PC-3 (cell line): ENCODE measurements around the gene LPCAT1. TPM values are rescaled to one million over a fixed set of nuclear protein-coding genes. Genes with fewer than 3 reads are reported as not detected.

ENCODE experiments used
- ATAC-seq: fragments of 200-7000 bp; cut with Tn5 transposase; 2 replicates; pipeline ENCODE4 v1.9.1; 2020; ENCODE audit warnings: mild to moderate bottlenecking, moderate library complexity
- BruUV-seq: library from RNA; stranded (reverse); fragments of 400-500 nt; replicated peaks from 2 replicates; lab custom pipeline; 2021; lab: Mats Ljungman, UMichigan
- CTCF ChIA-PET: fragments of 300-600 bp; sonication (Branson Sonifier 250); formaldehyde crosslinking; loops from one replicate; lab custom pipeline; 2022; ENCODE audit warnings: antibody characterized with exemption; lab: Charles Lee
- POLR2A ChIA-PET: fragments of 300-600 bp; sonication (Branson Sonifier 250); formaldehyde crosslinking; loops from one replicate; lab custom pipeline; 2022; ENCODE audit warnings: antibody characterized with exemption; ENCODE audit not compliant: unreplicated experiment; lab: Charles Lee
- DNase-seq: peaks from one replicate; pipeline ENCODE4 v3.0.0-alpha.2; 2015
- H2AFZ ChIP-seq: fragments of 300-600 bp; sonication (generic); 2 replicates; pipeline ENCODE4 v1.6.0; 2016; ENCODE audit warnings: antibody characterized with exemption, low read length
- H3F3A ChIP-seq: fragments of 300-600 bp; sonication (generic); one replicate; pipeline ENCODE4 v1.6.0; 2017; ENCODE audit warnings: antibody characterized with exemption, low read length, control low read depth, mild to moderate bottlenecking; ENCODE audit not compliant: unreplicated experiment
- H3K27ac ChIP-seq: fragments of 300-600 bp; sonication (generic); 2 replicates; pipeline ENCODE4 v1.5.1; 2016; ENCODE audit warnings: mild to moderate bottlenecking, low read length
- H3K27me3 ChIP-seq: fragments of 300-600 bp; sonication (generic); 2 replicates; pipeline ENCODE4 v1.6.1; 2016; ENCODE audit warnings: low read length, mixed read lengths
- H3K36me3 ChIP-seq: fragments of 300-600 bp; sonication (generic); 2 replicates; pipeline ENCODE4 v1.6.1; 2016; ENCODE audit warnings: low read depth, mixed run types, low read length, mixed read lengths
- H3K4me1 ChIP-seq: fragments of 300-600 bp; sonication (generic); 2 replicates; pipeline ENCODE4 v1.5.1; 2016; ENCODE audit warnings: low read length; ENCODE audit not compliant: insufficient read depth
- H3K4me2 ChIP-seq: fragments of 300-600 bp; sonication (generic); 2 replicates; pipeline ENCODE4 v1.6.0; 2016; ENCODE audit warnings: low read length
- H3K4me3 ChIP-seq: fragments of 300-600 bp; sonication (generic); 2 replicates; pipeline ENCODE4 v1.5.1; 2016; ENCODE audit warnings: mild to moderate bottlenecking, low read length, mixed read lengths
- H3K79me2 ChIP-seq: fragments of 300-600 bp; sonication (generic); 2 replicates; pipeline ENCODE4 v1.6.1; 2017; ENCODE audit warnings: low read length, mixed read lengths
- H3K9ac ChIP-seq: fragments of 300-600 bp; sonication (generic); 2 replicates; pipeline ENCODE4 v1.6.0; 2016; ENCODE audit warnings: mild to moderate bottlenecking, low read length
- H3K9me2 ChIP-seq: fragments of 300-600 bp; sonication (generic); replicated peaks from 2 replicates; pipeline ENCODE4 v1.6.1; 2016; ENCODE audit warnings: mixed run types, low read length, mixed read lengths
- H3K9me3 ChIP-seq: fragments of 300-600 bp; sonication (generic); 2 replicates; pipeline ENCODE4 v1.6.1; 2016; ENCODE audit warnings: low read length, mixed read lengths
- H4K20me1 ChIP-seq: fragments of 300-600 bp; sonication (generic); 2 replicates; pipeline ENCODE4 v1.6.1; 2016; ENCODE audit warnings: low read length, mixed read lengths
- CTCF ChIP-seq: fragments of 300-600 bp; sonication (generic); conservative IDR thresholded peaks from 2 replicates; pipeline ENCODE4 v1.5.1; 2017; ENCODE audit warnings: antibody characterized with exemption, low read depth, mild to moderate bottlenecking, low read length
- EZH2 ChIP-seq: fragments of 300-600 bp; sonication (generic); IDR thresholded peaks from one replicate; pipeline ENCODE4 v1.6.1; 2017; ENCODE audit warnings: antibody characterized with exemption, mild to moderate bottlenecking, low read length; ENCODE audit not compliant: unreplicated experiment
- EZH2phosphoT487 ChIP-seq: fragments of 300-600 bp; sonication (generic); IDR thresholded peaks from 2 replicates; pipeline ENCODE4 v1.6.1; 2018; ENCODE audit warnings: mild to moderate bottlenecking, antibody characterized with exemption, low read length, borderline replicate concordance
- intact Hi-C: fragments of 100-400 bp; cut with micrococcal nuclease; formaldehyde crosslinking; loops from 2 replicates; pipeline ENCODE4 v1.9.0; 2023
- total RNA-seq: library from RNA; depleted of rRNA; stranded (reverse); fragments of >200 nt; gene quantifications from 2 replicates; pipeline ENCODE4 v1.2.3, GENCODE V29; 2014

The LPCAT1 gene
- total RNA-seq, 1 experiment from 2014 or later, result 121 TPM

- Histone ChIP-seq H3K79me2 (no peaks in the 10 kb centered on the region), H3K9me2 (no peaks in the 10 kb centered on the region), H3K9me3 (no peaks in the 10 kb centered on the region), H3K9ac (no peak overlapping the region), H2AFZ (no peak overlapping the region), H3K27ac (no peak overlapping the region), H3K4me3 (no peak overlapping the region), H3K4me1 (no peaks in the 10 kb centered on the region), H3F3A (no peaks in the 10 kb centered on the region), H3K27me3 (no peaks in the 10 kb centered on the region; the same call in 1 of the 2 replicates), H3K4me2 (no peak overlapping the region), H4K20me1 (no peaks in the 10 kb centered on the region), H3K36me3 (no peaks in the 10 kb centered on the region)
- ChIA-PET POLR2A (no interaction called here), CTCF (no interaction called here)
- ATAC-seq (peak; percentile 33), DNase-seq (peak; percentile 48)
- intact Hi-C loops, result no loop called here
- BruUV-seq, result no TSS peak
- no peak for TF ChIP-seq CTCF
- TF ChIP-seq EZH2, result no peak
- TF ChIP-seq EZH2phosphoT487, result no peak
Measured at GRCh38 chr5:1429496-1429895, 94.3 kb downstream of the LPCAT1 start.

- H3K9me3 ChIP-seq, result no peaks in the 10 kb centered on the region
- no TSS peak for BruUV-seq
- H3K27me3 ChIP-seq, result no peaks in the 10 kb centered on the region; the same call in 1 of the 2 replicates
Measured at GRCh38 chr5:1429066-1429465, 94.7 kb downstream of the LPCAT1 start.

GRCh38 chr5:1428107-1428506, 95.7 kb downstream of the LPCAT1 start:
- intact Hi-C loops, result no loop called here
- CTCF ChIA-PET, result no interaction called here

More at GRCh38 chr5:1429066-1429465, 94.7 kb downstream of the LPCAT1 start:
- TF ChIP-seq EZH2, result no peak
- no peak overlapping the region for H2AFZ ChIP-seq
- H3K9me2 ChIP-seq, result no peaks in the 10 kb centered on the region
- no peaks in the 10 kb centered on the region for H3K4me1 ChIP-seq
- no peaks in the 10 kb centered on the region for H3F3A ChIP-seq
- no peaks in the 10 kb centered on the region for H3K79me2 ChIP-seq
- no peaks in the 10 kb centered on the region for H3K36me3 ChIP-seq
- no peak for DNase-seq
- CTCF ChIA-PET, result no interaction called here
- ATAC-seq, result no peak
- POLR2A ChIA-PET, result no interaction called here
- no peak overlapping the region for H3K9ac ChIP-seq
- H3K4me2 ChIP-seq, result no peak overlapping the region
- intact Hi-C loops, result no loop called here
- no peaks in the 10 kb centered on the region for H4K20me1 ChIP-seq
- no peak overlapping the region for H3K27ac ChIP-seq
- H3K4me3 ChIP-seq, result no peak overlapping the region

More at GRCh38 chr5:1428107-1428506, 95.7 kb downstream of the LPCAT1 start:
- DNase-seq, result no peak
- no peaks in the 10 kb centered on the region for H3F3A ChIP-seq
- H3K9me3 ChIP-seq, result no peaks in the 10 kb centered on the region
- no peaks in the 10 kb centered on the region; the same call in 1 of the 2 replicates for H3K27me3 ChIP-seq
- H3K36me3 ChIP-seq, result no peaks in the 10 kb centered on the region
- no peaks in the 10 kb centered on the region for H3K4me1 ChIP-seq
- H3K79me2 ChIP-seq, result no peaks in the 10 kb centered on the region
- no peaks in the 10 kb centered on the region for H3K9me2 ChIP-seq
- no peaks in the 10 kb centered on the region for H4K20me1 ChIP-seq
- POLR2A ChIA-PET, result no interaction called here
- no peak for TF ChIP-seq CTCF
- no peak for TF ChIP-seq EZH2phosphoT487
- TF ChIP-seq EZH2, result no peak
- no peak overlapping the region for H3K4me3 ChIP-seq
- no peak overlapping the region for H3K4me2 ChIP-seq
- H3K27ac ChIP-seq, result no peak overlapping the region
- no peak overlapping the region for H3K9ac ChIP-seq
- no peak overlapping the region for H2AFZ ChIP-seq
- ATAC-seq, result no peak
- no TSS peak for BruUV-seq
